Endothelial cell of umbilical vein (primary cell): ENCODE results near the gene MMS19. TPM values are rescaled to one million over a fixed set of nuclear protein-coding genes. Genes with fewer than 3 reads are reported as not detected.

Source experiments
- BruUV-seq: library from RNA; stranded (reverse); fragments of 400-500 nt; replicated peaks from 2 replicates; lab custom pipeline; 2021; lab: Mats Ljungman, UMichigan
- CTCF ChIA-PET: fragments of 300-600, 350-600 bp; sonication (Branson Sonifier 250); formaldehyde crosslinking; loops from one replicate; lab custom pipeline; 2021; ENCODE audit warnings: antibody characterized with exemption, inconsistent platforms; lab: Charles Lee
- POLR2A ChIA-PET: fragments of 300-600, 350-600 bp; sonication (Branson Sonifier 250); formaldehyde crosslinking; loops from one replicate; lab custom pipeline; 2021; ENCODE audit warnings: antibody characterized with exemption, inconsistent platforms; lab: Charles Lee
- DNase-seq: peaks from one replicate; pipeline ENCODE4 v3.0.0-alpha.2; 2011; ENCODE audit warnings: low read depth, low spot score
- FAIRE-seq: peaks from 2 replicates; lab custom pipeline; 2011; peaks lifted over from hg19 to GRCh38; lab: Jason Lieb, UNC
- H2AFZ ChIP-seq: 2 replicates; pipeline ENCODE4 v1.6.0; 2012; ENCODE audit warnings: low read depth, low read length, control low read depth, inconsistent platforms
- H3K27ac ChIP-seq: 2 replicates; pipeline ENCODE4 v1.5.1; 2011; ENCODE audit warnings: low read depth, mild to moderate bottlenecking, control low read depth, low read length, moderate library complexity; ENCODE audit not compliant: insufficient read depth
- H3K27me3 ChIP-seq, 2 experiments: 2 replicates each; pipeline versions ENCODE4 v1.6.0 to v1.6.1; 2011; ENCODE audit warnings: low read length in 2 of 2, mixed read lengths in 1 of 2; ENCODE audit not compliant: control insufficient read depth in 2 of 2, insufficient read depth in 2 of 2
- H3K36me3 ChIP-seq, 2 experiments: 2 replicates in 1 of 2; 3 replicates in 1 of 2; pipeline ENCODE4 v1.5.1; 2011; ENCODE audit warnings: low read length in 2 of 2, mild to moderate bottlenecking in 1 of 2, moderate library complexity in 1 of 2; ENCODE audit not compliant: control insufficient read depth in 2 of 2, insufficient read depth in 2 of 2; ENCODE audit errors: extremely low read depth in 1 of 2
- H3K4me1 ChIP-seq: 3 replicates; pipeline ENCODE4 v1.5.1; 2011; ENCODE audit warnings: mild to moderate bottlenecking, low read length; ENCODE audit not compliant: control insufficient read depth, insufficient read depth; ENCODE audit errors: extremely low read depth
- H3K4me2 ChIP-seq: 2 replicates; pipeline ENCODE4 v1.6.1; 2011; ENCODE audit warnings: low read length, control low read depth, mixed read lengths; ENCODE audit not compliant: insufficient read depth
- H3K4me3 ChIP-seq, 3 experiments: fragments of 200-600 bp in 1 of 3; sonication (generic), shearing (Covaris generic) in 1 of 3; replicated peaks in 1 of 3; 2 replicates each; pipeline ENCODE4 v1.5.1; 2011 to 2016; ENCODE audit warnings: control low read depth in 3 of 3, low read length in 3 of 3, mild to moderate bottlenecking in 2 of 3, inconsistent platforms in 1 of 3, low read depth in 1 of 3, moderate library complexity in 1 of 3; ENCODE audit not compliant: insufficient read depth in 1 of 3
- H3K79me2 ChIP-seq: 2 replicates; pipeline ENCODE4 v1.6.0; 2012; ENCODE audit warnings: low read length, inconsistent platforms; ENCODE audit not compliant: control insufficient read depth, insufficient read depth
- H3K9ac ChIP-seq: replicated peaks from 2 replicates; pipeline ENCODE3; 2011; ENCODE audit warnings: low read length, control low read depth; ENCODE audit not compliant: insufficient read depth; ENCODE audit errors: extremely low read depth
- H3K9me1 ChIP-seq: replicated peaks from 3 replicates; pipeline ENCODE4 v1.6.0; 2011; ENCODE audit warnings: mild to moderate bottlenecking, low read length; ENCODE audit not compliant: control insufficient read depth, insufficient read depth; ENCODE audit errors: extremely low read depth
- H3K9me3 ChIP-seq: replicated peaks from 2 replicates; pipeline ENCODE4 v1.5.1; 2012; ENCODE audit warnings: low read length, inconsistent platforms; ENCODE audit not compliant: control insufficient read depth, insufficient read depth
- H4K20me1 ChIP-seq: replicated peaks from 2 replicates; pipeline ENCODE3; 2011; ENCODE audit warnings: mild to moderate bottlenecking, low read length; ENCODE audit not compliant: control insufficient read depth, insufficient read depth; ENCODE audit errors: extremely low read depth
- CTCF ChIP-seq, 2 donors: IDR thresholded peaks; 1 replicate in 1 of 2; 2 replicates in 1 of 2; pipeline ENCODE4 v1.5.1; 2011; ENCODE audit warnings: low read length in 2 of 2, mild to moderate bottlenecking in 2 of 2, moderate library complexity in 2 of 2, control low read depth in 1 of 2, inconsistent platforms in 1 of 2, low read depth in 1 of 2; ENCODE audit not compliant: insufficient read depth in 1 of 2; ENCODE audit errors: extremely low read depth in 1 of 2
- EZH2 ChIP-seq: IDR thresholded peaks from 2 replicates; pipeline ENCODE4 v1.6.1; 2012; ENCODE audit warnings: borderline replicate concordance, low read depth, mild to moderate bottlenecking, moderate library complexity, low read length, inconsistent platforms; ENCODE audit not compliant: severe bottlenecking
- FOS ChIP-seq: IDR thresholded peaks from 2 replicates; pipeline ENCODE4 v1.6.1; 2011; ENCODE audit warnings: mild to moderate bottlenecking, low read length, moderate library complexity, borderline replicate concordance; ENCODE audit not compliant: insufficient read depth
- GATA2 ChIP-seq: IDR thresholded peaks from 2 replicates; pipeline ENCODE4 v1.7.0; 2011; ENCODE audit warnings: low read depth, mild to moderate bottlenecking, moderate library complexity, mixed read lengths, low read length; ENCODE audit not compliant: insufficient read length, insufficient read depth
- JUN ChIP-seq: IDR thresholded peaks from 2 replicates; pipeline ENCODE4 v1.6.1; 2011; ENCODE audit warnings: borderline replicate concordance, low read depth; ENCODE audit not compliant: insufficient read length, insufficient read depth
- MYC ChIP-seq: IDR thresholded peaks from one replicate; pipeline ENCODE4 v1.6.1; 2011; ENCODE audit warnings: mild to moderate bottlenecking, low read depth, low read length
- POLR2A ChIP-seq: IDR thresholded peaks from 2 replicates; pipeline ENCODE4 v1.6.1; 2012; ENCODE audit warnings: low read depth, mild to moderate bottlenecking, control low read depth, low read length
- dilution Hi-C: fragments of 300-500 bp; cut with MboI; formaldehyde crosslinking; loops from one replicate; pipeline ENCODE4 v1.15.0; 2019; ENCODE audit warnings: low sequenced_read_pairs; ENCODE audit not compliant: extremely low pct_ligation_motif_present
- intact Hi-C: fragments of 100-400 bp; cut with micrococcal nuclease; formaldehyde crosslinking; loops from one replicate; pipeline ENCODE4 v1.10.0; 2022
- polyA plus RNA-seq, 4 experiments: library from polyadenylated mRNA; depleted of rRNA in 3 of 4; stranded (reverse) in 3 of 4; unstranded in 1 of 4; fragments of >200 nt; gene quantifications; 2 replicates each; pipeline versions ENCODE4 v1.2.1 to v1.2.3, GENCODE V29; 2011 to 2012; ENCODE audit warnings: missing spikeins in 1 of 4
- total RNA-seq: library from RNA; stranded (reverse); gene quantifications from 2 replicates; pipeline ENCODE4 v1.2.3, GENCODE V29; 2021

Gene MMS19
- total and polyA plus RNA-seq, 2 donors (not counting 3 experiments of a cell fraction or from before 2014, with no cell fraction given): 95.2 to 123 TPM

DNA sequence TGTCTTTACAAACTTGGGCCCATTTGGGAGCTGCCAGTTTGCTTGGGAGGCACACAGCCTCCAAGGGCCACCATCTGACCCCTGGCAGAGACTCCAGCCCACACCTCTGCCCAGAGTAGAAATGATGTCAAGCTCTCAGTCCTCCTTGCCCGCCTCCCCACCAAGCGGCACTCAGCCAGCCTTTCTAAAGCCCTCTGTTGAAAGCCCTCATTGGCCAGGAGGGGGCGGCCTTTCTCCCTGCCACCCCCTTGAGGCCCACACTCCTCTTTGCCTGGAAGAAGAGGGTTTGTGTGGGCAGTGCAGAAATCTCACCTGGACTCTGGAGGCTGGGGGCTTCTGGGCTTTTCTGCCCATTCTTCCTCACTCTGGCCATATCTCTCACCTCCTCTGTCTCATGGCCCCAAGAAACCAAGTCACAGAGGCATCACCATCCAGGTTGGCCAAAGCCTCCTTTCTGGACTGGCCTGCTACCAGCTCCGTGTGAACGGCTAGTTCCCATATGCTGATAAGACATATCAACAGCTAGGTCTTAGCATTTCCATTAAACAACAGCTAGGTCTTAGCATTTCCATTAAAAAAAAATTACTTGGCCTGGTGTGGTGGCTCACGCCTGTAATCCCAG lies 36.6 kb upstream of the MMS19 start:
- H3K9me3 ChIP-seq: no peaks in the 10 kb centered on the region
- H3K27me3 ChIP-seq: no peaks in the 10 kb centered on the region
- H3K4me2 ChIP-seq: no peak overlapping the region
- dilution Hi-C loops (no loop called here), intact Hi-C loops (loop anchor here (1.0 kb wide), 1 partner anchor 19 kb away; no protein-coding TSS in a partner anchor)
- FAIRE-seq: peak; percentile 81
- peak; percentile 64 to 82 for TF ChIP-seq CTCF (IDR thresholded peaks at IDR 0.05; ENCODE audit: extremely low read depth in 1 of 2, insufficient read depth in 1 of 2, low read depth in 1 of 2, low read length in 2 of 2)
- TF ChIP-seq POLR2A: no peak
- CTCF ChIA-PET: interaction anchor here (0.6 to 4.4 kb wide), 35 partner anchors 10 to 78 kb away, joined by 3 to 159 read pairs (median 5); partner anchors contain the start of genes ANKRD2 and UBTD1
- DNase-seq: peak; percentile 55
- H3K79me2 ChIP-seq: peaks cover 2% of the 10 kb centered on the region
- no peak overlapping the region for H3K27ac ChIP-seq
- H3K4me3 ChIP-seq: no peak overlapping the region
- H3K9me1 ChIP-seq: no peaks in the 10 kb centered on the region
- no peaks in the 10 kb centered on the region for H4K20me1 ChIP-seq
- no peaks in the 10 kb centered on the region for H3K36me3 ChIP-seq
- H2AFZ ChIP-seq: peak overlapping the region; percentile 14
- POLR2A ChIA-PET: interaction anchor here (0.5 to 1.4 kb wide), 2 partner anchors 9 to 36 kb away, joined by 3 read pairs; partner anchors contain the start of gene UBTD1
- peaks cover 9% of the 10 kb centered on the region for H3K4me1 ChIP-seq
- no TSS peak for BruUV-seq
- no peak overlapping the region for H3K9ac ChIP-seq

DNA sequence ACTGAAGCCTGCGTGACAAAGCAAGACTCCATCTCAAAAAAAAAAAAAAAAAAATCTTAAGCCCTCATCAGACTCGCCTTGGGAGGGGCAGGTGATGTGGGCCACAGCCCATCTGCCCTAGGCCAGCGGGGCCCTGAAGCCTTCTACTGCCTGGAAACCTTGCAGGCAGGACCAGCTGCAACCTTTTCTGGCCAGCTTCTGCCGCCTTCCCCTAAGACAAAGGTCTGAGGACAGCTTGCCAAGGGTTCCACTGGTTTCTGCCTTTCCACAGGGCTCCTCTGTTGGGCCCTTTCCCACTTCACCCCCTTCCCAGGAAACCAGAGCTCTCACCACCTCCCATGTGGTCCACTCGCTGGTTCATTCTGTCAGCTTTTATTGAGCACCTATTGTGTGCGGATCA lies 35.7 kb upstream of the MMS19 start:
- intact Hi-C loops (loop anchor here (1.0 kb wide), 2 partner anchors 20 to 78 kb away; no protein-coding TSS in a partner anchor), dilution Hi-C loops (no loop called here)
- Histone ChIP-seq H3K36me3 (peaks cover 0 to 2% of the 10 kb centered on the region in 2 experiments), H3K9me3 (no peaks in the 10 kb centered on the region), H3K9ac (no peak overlapping the region), H3K9me1 (no peaks in the 10 kb centered on the region), H3K27me3 (no peaks in the 10 kb centered on the region), H2AFZ (no peak overlapping the region), H4K20me1 (no peaks in the 10 kb centered on the region), H3K79me2 (peaks cover 2% of the 10 kb centered on the region), H3K27ac (no peak overlapping the region), H3K4me1 (peaks cover 5% of the 10 kb centered on the region), H3K4me2 (no peak overlapping the region), H3K4me3 (no peak overlapping the region)
- TF ChIP-seq POLR2A (no peak), GATA2 (no peak), FOS (no peak), EZH2 (no peak), JUN (no peak), CTCF (IDR thresholded peaks at IDR 0.05; ENCODE audit: extremely low read depth in 1 of 2, insufficient read depth in 1 of 2, low read depth in 1 of 2, low read length in 2 of 2) (no peak), MYC (no peak)
- no TSS peak for BruUV-seq
- DNase-seq: no peak
- no peak for FAIRE-seq
- POLR2A ChIA-PET: interaction anchor here (0.6 to 1.4 kb wide), 2 partner anchors 9 to 35 kb away, joined by 3 read pairs; partner anchors contain the start of gene UBTD1
- CTCF ChIA-PET: interaction anchor here (0.8 to 4.4 kb wide), 32 partner anchors 8 to 79 kb away, joined by 3 to 159 read pairs (median 6); partner anchors contain the start of genes ANKRD2 and UBTD1
